ENCODE results near the gene SLC46A3.

DNA sequence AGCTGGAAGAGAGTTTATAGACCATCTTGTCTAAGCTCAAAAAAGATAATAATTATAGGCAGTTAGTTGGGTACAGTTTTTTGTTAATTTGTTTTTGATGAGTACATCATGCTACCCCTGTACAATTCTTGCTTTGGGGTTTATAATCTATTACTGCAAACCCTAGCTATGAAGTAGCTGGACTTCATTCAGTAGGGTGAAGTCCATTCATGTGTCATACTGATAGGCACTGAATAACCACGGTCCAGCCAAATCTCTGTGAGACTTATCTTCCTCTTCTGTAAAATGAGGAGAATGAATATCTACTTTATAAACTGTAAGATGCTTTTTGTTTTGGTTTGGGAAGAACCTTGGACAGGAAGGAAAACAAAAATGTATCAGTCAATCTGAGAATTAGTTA, 19.5 kb downstream of the SLC46A3 start:
- TF ChIP-seq, protein P1, sequence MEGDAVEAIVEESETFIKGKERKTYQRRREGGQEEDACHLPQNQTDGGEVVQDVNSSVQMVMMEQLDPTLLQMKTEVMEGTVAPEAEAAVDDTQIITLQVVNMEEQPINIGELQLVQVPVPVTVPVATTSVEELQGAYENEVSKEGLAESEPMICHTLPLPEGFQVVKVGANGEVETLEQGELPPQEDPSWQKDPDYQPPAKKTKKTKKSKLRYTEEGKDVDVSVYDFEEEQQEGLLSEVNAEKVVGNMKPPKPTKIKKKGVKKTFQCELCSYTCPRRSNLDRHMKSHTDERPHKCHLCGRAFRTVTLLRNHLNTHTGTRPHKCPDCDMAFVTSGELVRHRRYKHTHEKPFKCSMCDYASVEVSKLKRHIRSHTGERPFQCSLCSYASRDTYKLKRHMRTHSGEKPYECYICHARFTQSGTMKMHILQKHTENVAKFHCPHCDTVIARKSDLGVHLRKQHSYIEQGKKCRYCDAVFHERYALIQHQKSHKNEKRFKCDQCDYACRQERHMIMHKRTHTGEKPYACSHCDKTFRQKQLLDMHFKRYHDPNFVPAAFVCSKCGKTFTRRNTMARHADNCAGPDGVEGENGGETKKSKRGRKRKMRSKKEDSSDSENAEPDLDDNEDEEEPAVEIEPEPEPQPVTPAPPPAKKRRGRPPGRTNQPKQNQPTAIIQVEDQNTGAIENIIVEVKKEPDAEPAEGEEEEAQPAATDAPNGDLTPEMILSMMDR (IDR thresholded peaks at IDR 0.05): no peak
- no peak for TF ChIP-seq EP300 (IDR thresholded peaks at IDR 0.05)
